GM18951 (cell line): Measurements from ENCODE around the gene BMP7.
"Not testable (repeated sequence)": the region's sequence is repeated elsewhere in the genome, so short reads cannot be mapped to it uniquely, and the experiment has no call there.

Experiments used
- POLR2A ChIP-seq: IDR thresholded peaks from 4 replicates; pipeline ENCODE4 v1.6.1; 2011; ENCODE audit warnings: mild to moderate bottlenecking; ENCODE audit not compliant: insufficient read length, insufficient read depth; ENCODE audit errors: extremely low read depth
- in situ Hi-C: fragments of 300-500 bp; cut with MboI; formaldehyde crosslinking; loops from one replicate; pipeline ENCODE4 v1.12.0; 2022; ENCODE audit warnings: low sequenced_read_pairs, mixed read lengths, inconsistent platforms; ENCODE audit not compliant: unreplicated experiment

Gene BMP7

DNA sequence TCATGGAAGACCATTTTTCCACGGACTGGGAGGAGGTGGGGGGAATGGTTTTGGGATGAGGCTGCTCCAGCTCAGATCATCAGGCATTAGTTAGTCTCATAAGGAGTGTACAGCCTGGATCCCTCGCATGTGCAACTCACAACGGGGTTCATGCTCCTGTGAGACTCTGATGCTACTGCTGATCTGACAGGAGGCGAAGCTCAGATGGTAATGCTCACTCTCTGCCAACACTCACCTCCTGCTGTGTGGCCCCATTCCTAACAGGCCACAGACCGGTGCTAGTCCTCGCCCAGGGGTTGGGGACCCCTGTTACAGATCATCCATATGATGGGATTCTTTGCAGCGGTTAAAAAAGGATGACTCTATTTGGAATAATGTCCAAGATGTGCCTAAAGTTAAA lies 27.6 kb upstream of the BMP7 start:
- in situ Hi-C loops, result no loop called here
- TF ChIP-seq POLR2A, result no peak

DNA sequence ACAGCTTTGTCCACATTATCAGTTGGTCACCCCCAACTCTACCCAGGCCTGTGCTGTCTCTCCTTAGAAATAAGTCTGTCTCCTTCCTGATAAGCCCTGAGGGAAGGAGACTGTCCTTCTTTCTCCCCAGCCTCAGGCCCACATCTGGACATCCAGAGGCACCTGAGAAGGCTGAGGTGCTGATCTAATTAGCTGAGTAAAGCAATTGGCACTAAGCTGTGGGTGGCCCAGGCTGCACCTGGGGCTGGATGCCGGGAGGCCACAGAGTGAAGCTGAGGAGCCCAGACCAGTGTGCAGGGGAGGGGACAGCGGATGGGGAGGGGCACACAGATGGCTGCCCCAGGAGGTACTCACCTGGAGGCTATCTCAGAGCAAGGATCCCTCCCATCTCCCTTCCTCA lies 26.2 kb upstream of the BMP7 start:
- in situ Hi-C loops, result no loop called here
- TF ChIP-seq POLR2A, result no peak

DNA sequence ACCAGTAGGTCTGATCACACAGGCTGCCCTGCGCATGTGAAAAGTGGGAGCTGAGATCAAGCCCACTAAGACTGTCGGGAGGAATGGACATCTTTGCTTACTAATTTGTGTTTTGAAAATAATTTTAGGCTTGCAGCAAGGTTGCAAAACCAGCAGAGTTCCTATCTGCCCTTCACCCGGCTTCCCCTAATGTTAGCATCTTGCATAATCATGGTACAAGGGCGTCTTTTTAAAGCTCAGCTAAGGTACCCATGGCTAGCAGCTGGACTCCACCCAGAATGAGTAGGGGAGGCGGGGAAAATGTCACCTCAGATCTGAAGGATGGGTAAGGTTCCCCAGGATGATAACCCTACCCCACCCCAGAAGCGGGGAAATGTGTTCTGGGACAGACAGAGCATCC lies 25.3 kb upstream of the BMP7 start:
- in situ Hi-C loops, result no loop called here
- no peak for TF ChIP-seq POLR2A

DNA sequence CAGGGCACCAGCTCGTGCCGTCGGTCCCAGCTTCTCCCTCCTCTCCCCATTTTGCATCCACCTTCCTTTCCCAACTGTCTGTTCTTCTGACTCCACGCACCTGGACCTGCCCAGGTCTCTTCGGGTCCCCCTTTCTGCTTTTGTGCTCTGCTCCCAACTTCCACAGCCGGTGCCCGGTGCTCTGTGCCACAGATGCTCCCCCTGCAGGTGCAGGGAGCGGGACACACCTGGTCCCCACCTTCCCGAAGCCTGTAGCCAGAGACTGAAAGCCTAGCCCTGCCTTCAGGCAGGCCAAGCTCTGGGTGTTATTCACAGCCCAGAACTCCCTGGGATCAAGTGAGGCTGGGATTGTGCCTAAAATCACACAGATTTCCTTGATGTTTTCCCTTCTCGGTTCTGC lies 24.6 kb upstream of the BMP7 start:
- no peak for TF ChIP-seq POLR2A
- in situ Hi-C loops, result no loop called here

DNA sequence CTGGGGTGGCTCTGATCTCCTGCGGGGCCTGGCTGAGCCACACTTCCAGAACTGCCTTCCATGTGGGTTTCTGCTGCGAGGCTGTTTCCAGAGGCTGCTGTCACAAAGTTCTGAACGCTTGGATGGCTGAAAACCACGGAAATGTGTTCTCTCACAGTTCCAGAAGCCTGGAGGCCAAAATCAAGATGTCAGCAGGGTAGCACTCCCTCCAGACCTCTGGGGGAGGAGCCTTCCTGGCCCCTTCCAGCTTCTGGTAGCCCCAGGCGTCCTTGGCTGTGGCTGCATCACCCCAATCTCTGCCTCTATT lies 23.7 kb upstream of the BMP7 start:
- no peak for TF ChIP-seq POLR2A
- in situ Hi-C loops, result no loop called here

DNA sequence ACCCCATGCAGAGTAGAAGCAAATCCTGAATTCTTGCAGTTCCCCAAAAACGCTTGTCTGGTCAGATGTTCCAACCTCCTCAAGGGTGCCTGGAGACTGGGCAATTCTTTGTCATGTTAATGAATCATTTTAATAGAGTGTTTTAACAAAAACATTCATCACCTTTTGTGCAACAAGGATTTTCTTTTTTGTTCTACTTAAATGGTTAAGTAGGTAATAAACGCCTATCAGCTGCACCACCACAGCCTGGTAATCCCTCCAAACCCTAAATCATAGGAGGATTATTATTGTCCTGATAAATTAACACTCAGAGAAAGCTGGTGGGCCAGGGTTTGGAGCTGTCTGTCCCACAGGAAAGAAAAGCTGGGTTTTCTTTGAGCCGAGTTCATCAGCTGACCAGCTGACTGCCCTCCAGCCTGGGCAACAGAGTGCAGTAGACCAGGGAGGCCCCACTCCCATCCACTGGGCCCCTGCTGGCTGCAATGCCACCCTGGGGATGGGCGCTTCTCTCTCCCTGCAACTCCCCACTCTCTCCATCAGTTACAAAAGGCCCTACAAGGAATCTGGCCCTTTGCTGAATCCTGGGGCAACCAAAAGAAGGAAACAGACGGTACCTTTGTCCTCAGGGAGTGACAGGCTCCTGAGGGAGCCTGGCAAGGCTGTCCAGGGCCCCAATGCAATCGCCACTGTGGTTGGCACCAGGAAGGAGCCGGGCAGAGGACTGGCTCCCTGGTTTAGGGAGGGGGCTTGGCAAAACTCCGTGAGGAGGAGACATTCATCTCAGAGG lies 23.1 kb upstream of the BMP7 start:
- no peak for TF ChIP-seq POLR2A
- in situ Hi-C loops, result no loop called here

DNA sequence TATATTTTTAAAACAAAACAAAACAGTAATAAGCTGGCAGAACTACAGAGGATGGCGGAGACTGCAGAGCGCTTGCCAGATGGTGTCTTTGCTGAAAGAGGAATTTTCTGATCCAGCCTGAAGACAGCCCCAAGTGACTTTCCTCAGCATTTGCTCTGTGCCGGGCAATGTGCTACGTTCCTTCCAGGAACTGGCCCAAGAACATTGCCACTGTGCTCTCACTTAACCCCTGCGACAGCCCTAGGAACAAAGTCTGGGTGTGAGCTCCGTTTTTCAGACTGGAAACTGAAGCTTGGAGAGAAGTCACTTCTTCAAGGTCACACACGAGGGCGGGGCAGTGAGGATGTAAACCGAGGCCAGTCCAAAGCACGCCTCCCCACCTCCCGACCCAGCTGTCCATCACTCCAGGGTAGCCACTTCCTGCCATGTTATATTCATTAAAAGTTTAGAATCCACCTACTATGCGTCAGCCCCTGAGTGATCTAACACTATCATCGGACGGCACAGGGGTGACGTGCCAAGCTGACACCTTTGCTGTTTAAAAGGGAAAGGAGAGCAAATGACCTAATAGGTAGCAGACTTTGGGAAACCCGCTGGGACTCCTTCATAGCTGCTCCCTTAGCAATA lies 22.3 kb upstream of the BMP7 start:
- in situ Hi-C loops, result no loop called here
- no peak for TF ChIP-seq POLR2A

DNA sequence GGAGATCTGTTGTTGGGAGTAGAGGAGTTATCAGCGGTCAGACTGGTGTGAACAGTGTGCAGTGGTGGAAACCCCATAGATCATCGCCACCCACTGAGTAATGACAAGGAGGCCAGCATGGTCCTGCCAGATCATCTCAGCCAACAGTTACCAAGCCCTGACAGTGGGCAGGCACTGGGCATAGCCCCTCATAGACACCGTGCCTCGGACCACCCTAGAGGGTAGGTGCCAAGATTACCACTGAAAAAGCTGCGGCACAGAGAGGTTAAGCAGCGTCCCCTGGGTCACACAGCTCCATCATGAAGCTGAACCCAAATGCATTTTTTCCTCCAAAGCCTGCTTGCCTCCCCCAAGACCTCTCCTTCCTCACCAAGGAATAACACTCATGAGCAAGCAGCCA lies 21.5 kb upstream of the BMP7 start:
- TF ChIP-seq POLR2A, result no peak
- in situ Hi-C loops, result no loop called here

DNA sequence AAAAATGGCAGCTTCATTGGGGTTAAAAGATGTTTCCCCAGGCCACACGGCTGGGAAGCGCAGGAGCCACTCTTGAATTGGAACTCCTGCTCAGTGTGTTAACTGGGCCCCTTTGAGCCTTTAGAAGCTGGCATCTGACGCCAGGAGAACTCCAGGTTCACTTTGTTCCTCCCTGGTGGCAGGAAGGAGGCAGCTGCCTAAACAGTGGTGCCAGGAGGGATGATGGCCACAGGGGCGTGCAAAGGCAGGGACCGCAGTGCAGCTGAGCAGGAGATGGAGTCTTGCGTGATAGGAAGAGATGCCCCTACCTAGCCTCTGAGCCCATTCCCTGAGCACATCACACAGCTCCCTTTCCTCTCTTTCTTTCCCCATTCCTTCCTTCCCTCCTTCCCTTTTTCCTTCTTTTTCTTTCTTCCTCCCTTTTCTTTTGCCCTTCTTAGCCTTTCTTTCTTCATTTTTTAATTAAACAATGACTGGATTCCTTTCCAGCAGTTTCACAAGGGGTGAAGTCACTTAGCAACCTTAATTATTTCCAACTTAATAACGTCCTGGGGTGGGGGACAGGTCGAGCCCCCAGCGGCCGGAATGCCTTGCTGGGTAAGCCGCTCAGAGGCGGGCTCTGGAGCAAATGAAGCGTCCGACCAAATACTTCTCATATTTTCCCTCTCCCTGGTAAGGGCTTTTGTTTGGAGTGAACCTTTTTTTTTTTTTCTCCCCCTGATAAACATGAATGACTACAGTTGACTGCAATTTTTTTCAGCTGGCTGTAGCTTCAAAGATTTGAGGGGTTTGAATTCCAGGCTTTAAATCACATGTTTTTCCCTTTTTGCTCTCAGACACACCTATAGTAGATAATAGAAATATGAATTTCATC lies 20.8 kb upstream of the BMP7 start:
- in situ Hi-C loops, result no loop called here
- TF ChIP-seq POLR2A, result no peak

DNA sequence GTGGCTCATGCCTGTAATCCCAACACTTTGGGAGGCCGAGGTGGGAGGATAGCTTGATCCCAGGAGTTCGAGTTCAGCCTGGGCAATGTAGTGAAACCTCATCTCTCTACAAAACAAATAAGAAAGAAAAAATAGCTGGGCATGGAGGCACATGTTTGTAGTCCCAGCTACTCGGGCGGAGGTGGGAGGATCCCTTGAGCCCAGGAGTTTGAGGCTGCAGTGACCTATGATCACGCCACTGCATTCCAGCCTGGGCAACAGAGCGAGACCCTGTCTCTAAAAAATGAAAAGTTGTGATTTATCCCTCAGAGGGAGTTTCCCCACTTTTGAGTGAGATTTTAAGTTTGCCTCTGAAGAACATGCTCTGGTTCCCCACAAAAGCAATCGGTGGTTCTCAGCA lies 17.4 kb upstream of the BMP7 start:
- TF ChIP-seq POLR2A, result no peak
- in situ Hi-C loops, result no loop called here

DNA sequence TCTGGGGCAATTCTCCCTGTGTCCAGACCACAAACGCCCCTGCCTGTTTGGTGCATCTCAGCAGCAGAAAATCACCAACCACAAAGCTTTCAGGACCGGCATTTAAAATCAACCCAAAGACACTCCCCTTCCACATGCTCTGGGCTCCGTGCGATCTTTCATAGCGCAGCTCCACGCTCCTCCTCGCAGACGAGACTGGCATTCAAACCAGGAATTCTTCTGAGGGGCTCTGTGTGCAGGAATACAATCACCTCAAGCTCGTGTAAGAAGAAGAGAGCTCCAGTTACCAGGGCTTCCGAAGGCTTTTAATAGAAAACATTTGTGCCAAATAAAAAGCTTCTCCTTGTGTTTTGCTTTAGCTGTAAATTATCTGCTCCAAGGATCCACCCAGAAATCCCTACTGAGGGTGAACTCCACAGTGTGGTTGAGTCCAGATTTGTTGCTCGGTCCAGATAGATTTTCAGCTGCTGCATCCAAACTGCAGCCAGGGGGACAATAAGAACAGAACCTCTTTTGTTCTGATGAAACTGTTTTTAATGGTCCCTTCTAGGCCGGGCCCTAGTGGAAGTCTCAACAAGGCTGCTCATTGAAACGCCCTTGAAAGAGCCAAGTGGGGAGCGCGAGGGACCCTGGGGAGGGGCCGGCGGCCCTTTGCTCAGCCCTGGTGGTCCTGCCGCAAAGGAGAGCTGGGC lies 16.4 kb upstream of the BMP7 start:
- in situ Hi-C loops, result no loop called here
- no peak for TF ChIP-seq POLR2A

DNA sequence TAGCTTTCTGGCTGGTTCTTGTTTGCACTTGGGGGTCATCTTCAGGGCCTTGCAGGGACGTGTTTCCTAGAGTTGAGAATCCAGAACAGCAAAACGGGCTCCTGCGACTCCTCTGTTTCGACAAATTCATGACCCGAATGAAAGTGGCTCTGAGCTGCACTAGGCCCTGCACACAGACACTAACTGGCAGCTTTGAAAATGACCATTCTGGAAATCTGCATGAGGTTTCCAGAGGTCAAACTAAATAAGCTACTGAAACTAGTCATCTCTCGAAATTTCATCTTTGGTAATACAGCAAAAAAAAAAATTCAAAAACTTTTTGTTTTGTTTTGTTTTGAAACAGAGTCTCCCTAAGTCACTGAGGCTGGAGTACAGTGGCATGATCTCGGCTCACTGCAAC lies 15.5 kb upstream of the BMP7 start:
- no peak for TF ChIP-seq POLR2A
- in situ Hi-C loops, result no loop called here

DNA sequence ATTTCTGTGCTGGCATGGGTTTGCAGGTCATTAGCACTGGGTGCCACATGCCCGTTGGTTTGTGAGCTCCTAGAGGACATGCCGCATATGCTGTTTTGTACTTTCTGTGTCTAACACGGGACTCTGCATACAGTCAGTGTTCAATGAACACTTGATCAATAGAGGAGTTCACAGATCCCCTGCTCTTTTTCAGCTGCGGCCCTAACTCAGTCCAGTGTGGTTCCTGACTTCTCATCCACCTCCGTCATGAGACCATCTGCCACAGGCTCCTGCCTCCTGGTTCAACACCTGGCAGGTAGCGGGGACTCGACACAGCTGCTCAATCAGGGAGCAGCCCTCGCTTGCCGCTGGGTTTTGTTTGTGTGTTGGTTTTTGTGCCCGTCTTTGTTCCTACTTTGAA lies 13.8 kb upstream of the BMP7 start:
- no peak for TF ChIP-seq POLR2A
- in situ Hi-C loops, result no loop called here

DNA sequence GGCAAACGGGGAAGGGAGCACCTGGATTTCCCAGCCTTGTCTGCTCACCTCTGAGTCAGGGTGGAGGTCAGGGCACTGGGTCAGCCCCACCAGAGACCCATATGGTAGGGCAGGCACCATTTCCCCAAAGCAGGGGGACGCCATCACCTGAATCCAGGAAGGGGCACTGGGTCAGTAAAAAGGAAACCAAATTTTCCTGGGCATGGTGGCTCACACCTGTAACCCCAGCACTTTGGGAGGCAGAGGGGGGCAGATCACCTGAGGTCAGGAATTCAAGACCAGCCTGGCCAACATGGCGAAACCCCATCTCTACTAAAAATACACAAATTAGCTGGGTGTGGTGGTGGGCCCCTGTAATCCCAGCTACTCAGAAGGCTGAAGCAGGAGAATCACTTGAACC lies 13.1 kb upstream of the BMP7 start:
- in situ Hi-C loops, result not testable (repeated sequence)

DNA sequence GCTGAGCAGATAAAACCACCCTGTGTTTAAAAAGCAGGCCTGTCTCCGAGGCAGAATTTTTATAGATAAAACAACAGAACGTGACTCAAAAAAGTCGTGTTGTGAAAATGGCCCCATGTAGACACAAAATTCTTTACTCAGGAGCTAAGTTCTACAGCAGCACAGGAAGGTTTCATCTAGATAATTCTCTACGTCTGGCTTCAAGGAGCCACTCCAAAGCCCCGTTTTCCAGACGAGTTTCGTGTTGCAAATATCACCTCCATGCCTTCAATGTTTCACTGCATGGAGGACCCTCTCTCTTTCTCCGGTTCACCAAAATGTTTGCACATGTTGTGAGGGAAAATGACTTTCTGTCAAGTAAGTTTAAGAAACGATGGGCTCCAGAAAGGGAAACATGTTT lies 12.0 kb upstream of the BMP7 start:
- in situ Hi-C loops, result no loop called here
- TF ChIP-seq POLR2A, result no peak
